Sciatic nerve (tissue), 2 donors: ENCODE data around the gene RGS5. TPM values are rescaled to one million over a fixed set of nuclear protein-coding genes. Genes with fewer than 3 reads are reported as not detected.

Experiments used
- ATAC-seq: fragments of 200-7000 bp; cut with Tn5 transposase; one replicate; pipeline ENCODE4 v1.9.1; 2020; ENCODE audit warnings: mild to moderate bottlenecking, moderate library complexity
- DNase-seq: peaks from one replicate; pipeline ENCODE4 v3.0.0-alpha.2; 2020; ENCODE audit warnings: low spot score
- intact Hi-C: fragments of 100-400 bp; cut with DNase I; formaldehyde crosslinking; loops from one replicate; pipeline ENCODE4 v1.14.2; 2022
- total RNA-seq: library from RNA; stranded (reverse); fragmentation: NEBNext Ultra II Directional; extraction: Animal tissue kit (Norgen Biotek cat#: 25700); gene quantifications from one replicate; pipeline ENCODE4 v1.2.1, GENCODE V29; 2021
- donor health status: DM: no; HTN: no; CAD: no.
- donor health status: DM: no; HTN: no; CAD: no.

The RGS5 gene
- total RNA-seq, 1 donor from 2014 or later = 60.2 TPM

DNA sequence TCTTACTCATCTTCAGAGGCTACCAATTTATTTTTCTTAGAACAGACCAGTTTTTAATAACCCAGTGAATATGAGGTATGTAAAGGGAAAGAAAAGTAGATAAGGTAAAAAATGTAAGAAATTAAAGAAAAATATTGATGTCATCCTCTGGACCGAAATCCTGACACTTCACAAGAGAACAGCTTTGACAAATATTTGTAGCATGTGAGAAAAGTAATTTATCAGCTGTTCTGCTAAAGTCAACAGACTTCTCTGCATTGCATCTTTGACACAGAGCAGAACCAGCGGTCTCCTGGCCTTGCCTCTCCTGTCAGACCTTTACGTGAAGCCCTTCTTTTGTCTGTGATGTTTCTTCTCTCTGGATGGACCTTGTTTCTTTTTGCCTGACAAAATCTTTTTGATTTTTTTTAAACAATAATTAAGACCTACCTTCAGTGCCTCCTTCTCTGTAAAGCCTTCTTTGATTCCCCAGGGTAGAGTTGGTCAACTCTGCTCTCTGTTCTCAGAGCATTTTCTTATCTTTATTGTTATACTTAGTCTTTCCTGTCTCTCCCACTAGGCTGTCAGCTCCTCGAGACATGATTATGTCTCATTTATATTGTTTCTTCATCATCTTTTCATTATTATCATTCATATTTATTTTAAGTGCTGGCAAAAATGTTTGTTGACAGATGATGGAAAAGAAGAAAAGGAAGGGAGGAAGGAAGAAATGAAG lies 98.2 kb downstream of the RGS5 start:
- ATAC-seq (no peak), DNase-seq (no peak)
- intact Hi-C loops = no loop called here

DNA sequence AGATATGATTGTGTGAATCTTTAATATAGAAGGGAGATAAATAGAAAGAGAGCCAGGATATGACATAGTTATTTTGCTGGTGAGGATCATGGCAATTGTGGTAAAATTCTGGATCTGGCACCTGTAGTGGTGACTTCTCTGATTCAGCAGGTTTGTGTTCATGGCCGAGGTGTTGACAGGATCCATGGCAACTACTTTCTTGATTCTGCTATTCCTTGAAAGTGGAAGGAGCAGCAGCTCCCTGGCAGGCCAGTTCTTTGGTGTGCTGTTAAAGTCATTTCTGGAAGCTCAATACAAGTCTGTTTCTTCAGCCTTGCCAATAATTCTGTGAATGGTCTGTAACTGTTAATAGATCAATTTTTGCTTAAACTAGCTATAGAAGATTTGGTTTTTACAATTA lies 100.1 kb downstream of the RGS5 start:
- intact Hi-C loops = no loop called here
- DNase-seq (no peak), ATAC-seq (no peak)

DNA sequence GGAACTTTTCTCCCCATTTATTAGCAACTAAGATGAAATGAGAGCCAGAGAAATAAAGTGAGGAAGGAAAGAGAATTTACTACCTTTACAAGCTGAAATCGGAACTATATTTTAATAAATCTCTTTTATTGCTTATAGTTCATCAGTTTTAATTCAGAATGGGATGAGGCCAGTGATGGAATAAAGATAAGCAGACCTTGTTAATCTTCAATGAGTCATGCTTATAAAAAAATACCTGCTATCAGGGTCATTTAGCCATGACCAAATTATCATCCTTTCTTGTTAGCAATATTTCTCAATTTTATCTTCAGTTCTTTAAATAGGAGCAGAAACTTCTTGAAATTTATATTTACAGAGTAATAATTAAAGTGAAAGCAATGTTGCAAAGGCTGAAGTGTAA lies 107.5 kb downstream of the RGS5 start:
- intact Hi-C loops = no loop called here
- ATAC-seq (no peak), DNase-seq (no peak)

DNA sequence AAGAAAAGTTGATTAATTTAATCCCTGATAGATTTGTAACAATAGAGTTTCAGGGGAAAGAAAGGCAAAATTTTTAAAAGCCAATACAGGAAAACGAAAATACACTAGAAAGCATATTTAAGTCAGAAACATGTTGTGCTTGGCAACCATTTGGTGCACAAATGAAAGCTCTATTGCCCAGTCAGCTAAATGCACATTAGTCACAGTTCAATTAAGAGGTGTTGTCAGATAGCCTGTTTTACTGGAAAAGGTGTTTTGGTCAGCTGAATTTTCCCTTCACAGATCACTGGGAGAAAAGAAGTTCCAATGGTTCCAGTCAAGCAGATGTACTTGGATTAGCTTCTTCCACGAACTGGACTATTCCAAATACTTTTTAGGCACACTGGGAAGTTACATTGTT lies 108.1 kb downstream of the RGS5 start:
- intact Hi-C loops = no loop called here
- DNase-seq (no peak), ATAC-seq (no peak)

DNA sequence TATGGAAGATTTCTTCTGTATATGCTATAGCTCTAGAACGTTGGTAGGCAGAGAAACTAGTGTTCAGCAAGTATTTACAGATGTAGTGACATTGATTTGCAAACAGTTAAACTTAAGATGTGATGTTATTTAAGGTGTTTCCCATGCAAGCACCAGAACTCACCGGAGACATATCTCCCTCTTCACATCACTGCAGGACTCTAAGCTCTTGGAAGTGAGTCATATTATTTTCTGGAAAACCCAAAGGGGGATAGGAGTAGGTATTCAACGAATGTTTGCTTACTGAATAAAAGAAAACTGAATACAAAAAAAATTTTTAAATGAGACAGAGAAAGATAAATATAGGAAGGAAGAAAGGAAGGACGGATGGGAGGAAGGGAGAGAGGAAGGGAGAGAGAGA lies 108.5 kb downstream of the RGS5 start:
- intact Hi-C loops = no loop called here
- ATAC-seq = no peak
- no peak for DNase-seq

DNA sequence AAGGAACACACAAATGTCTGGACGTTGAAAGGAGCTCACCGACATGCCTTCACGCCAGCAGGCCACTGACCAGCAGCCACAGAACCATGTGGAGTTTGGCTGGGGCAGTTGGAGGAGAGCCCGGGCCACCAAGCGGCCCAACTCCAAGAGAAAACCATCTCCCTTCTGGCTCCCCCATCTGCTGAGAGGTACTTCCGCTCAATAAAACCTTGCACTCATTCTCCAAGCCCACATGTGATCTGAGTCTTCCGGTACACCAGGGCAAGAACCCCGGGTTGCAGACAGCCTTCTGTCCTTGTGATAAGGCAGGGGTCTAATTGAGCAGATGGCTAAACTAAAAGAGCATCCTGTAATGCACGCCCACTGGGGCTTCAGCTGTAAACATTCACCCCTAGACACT lies 109.1 kb downstream of the RGS5 start:
- DNase-seq (no peak), ATAC-seq (no peak)
- intact Hi-C loops = no loop called here

DNA sequence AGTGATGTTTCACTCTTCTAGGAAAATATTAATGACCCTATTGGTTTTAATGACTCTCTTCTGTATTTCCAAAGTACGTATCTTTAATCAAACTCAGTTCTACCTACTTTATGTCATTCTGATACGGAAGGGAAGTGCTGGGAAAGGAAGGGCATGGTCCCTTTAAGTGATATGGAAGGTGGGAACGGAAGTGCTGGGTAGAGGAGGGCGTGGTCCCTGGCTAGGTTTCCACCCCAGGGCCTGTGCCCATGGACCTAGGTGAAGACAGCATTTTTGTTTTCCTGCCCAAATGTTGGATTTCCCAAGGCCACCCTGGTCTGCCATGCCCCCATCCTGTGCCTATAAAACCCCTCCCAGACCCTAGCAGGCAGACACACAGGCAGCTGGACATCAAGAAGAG lies 109.5 kb downstream of the RGS5 start:
- intact Hi-C loops = no loop called here
- ATAC-seq (no peak), DNase-seq (no peak)

Other genes starting within 250 kb of the RGS5 start
- gene RGS4, start 133.6 kb downstream of the RGS5 start, total RNA-seq = 10.7 TPM
- 0.49 TPM for gene NUF2, start 119.0 kb upstream of the RGS5 start, total RNA-seq